HepG2 (cell line): ENCODE data around the gene SLC6A8. TPM values are rescaled to one million over a fixed set of nuclear protein-coding genes. Genes with fewer than 3 reads are reported as not detected.

Source experiments
- ARID2 ChIP-seq: sonication (generic); formaldehyde crosslinking; IDR thresholded peaks from 2 replicates; pipeline ENCODE4 v1.8.1; 2022; ENCODE audit warnings: mild to moderate bottlenecking, missing genetic modification reagents, borderline replicate concordance
- BCL6 ChIP-seq: IDR thresholded peaks from 2 replicates; pipeline ENCODE4 v1.6.1; 2016; ENCODE audit warnings: missing genetic modification reagents, missing compliant biosample characterization
- BHLHE40 ChIP-seq: IDR thresholded peaks from 2 replicates; pipeline ENCODE4 v1.6.1; 2011; ENCODE audit warnings: low read length, improper control_type of control experiment
- BRD4 ChIP-seq: sonication (generic); formaldehyde crosslinking; IDR thresholded peaks from 2 replicates; pipeline ENCODE4 v1.4.0; 2020; ENCODE audit warnings: missing genetic modification reagents
- CTCF ChIP-seq: sonication (generic); formaldehyde crosslinking; IDR thresholded peaks from 2 replicates; pipeline ENCODE4 v1.5.0; 2020; ENCODE audit warnings: mild to moderate bottlenecking, missing genetic modification reagents, moderate library complexity
- FUBP1 ChIP-seq: sonication (generic); formaldehyde crosslinking; IDR thresholded peaks from 2 replicates; pipeline ENCODE4 v1.5.1; 2020; ENCODE audit warnings: missing genetic modification reagents, mild to moderate bottlenecking, borderline replicate concordance
- GLMP ChIP-seq: sonication (generic); formaldehyde crosslinking; IDR thresholded peaks from 2 replicates; pipeline ENCODE4 v1.9.0; 2021; ENCODE audit warnings: missing genetic modification reagents, mild to moderate bottlenecking, borderline replicate concordance
- HBP1 ChIP-seq: IDR thresholded peaks from 2 replicates; pipeline ENCODE4 v1.6.1; 2016; ENCODE audit warnings: low read depth, control low read depth
- IKZF5 ChIP-seq: IDR thresholded peaks from 2 replicates; pipeline ENCODE4 v1.6.1; 2018; ENCODE audit warnings: missing genetic modification reagents, mild to moderate bottlenecking, missing compliant biosample characterization
- NFKBIZ ChIP-seq: IDR thresholded peaks from 2 replicates; pipeline ENCODE4 v1.6.1; 2018; ENCODE audit warnings: missing genetic modification reagents, missing compliant biosample characterization
- TAF15 ChIP-seq: fragments of 200-400 bp; formaldehyde crosslinking; IDR thresholded peaks from one replicate; pipeline ENCODE4 v1.6.1; 2018; ENCODE audit warnings: mild to moderate bottlenecking, low read depth, low read length; ENCODE audit not compliant: poor library complexity, severe bottlenecking
- TGIF2 ChIP-seq: IDR thresholded peaks from 2 replicates; pipeline ENCODE4 v1.6.1; 2016; ENCODE audit warnings: control low read depth, missing compliant biosample characterization
- ZBTB25 ChIP-seq: IDR thresholded peaks from 2 replicates; pipeline ENCODE4 v1.6.1; 2018; ENCODE audit warnings: missing genetic modification reagents
- ZC3H13 ChIP-seq: sonication (generic); formaldehyde crosslinking; IDR thresholded peaks from 2 replicates; pipeline ENCODE4 v1.8.1; 2023; ENCODE audit warnings: mild to moderate bottlenecking, missing genetic modification reagents, moderate library complexity
- ZNF235 ChIP-seq: sonication (generic); formaldehyde crosslinking; IDR thresholded peaks from 2 replicates; pipeline ENCODE4 v1.8.1; 2023; ENCODE audit warnings: mild to moderate bottlenecking, missing genetic modification reagents, borderline replicate concordance
- ZNF552 ChIP-seq: sonication (generic); formaldehyde crosslinking; IDR thresholded peaks from 2 replicates; pipeline ENCODE4 v1.9.0; 2022; ENCODE audit warnings: missing genetic modification reagents, mild to moderate bottlenecking, borderline replicate concordance
- ZNF652 ChIP-seq: IDR thresholded peaks from 2 replicates; pipeline ENCODE4 v1.6.1; 2016; ENCODE audit warnings: low read depth, borderline replicate concordance
- ZNF788 ChIP-seq: sonication (generic); formaldehyde crosslinking; IDR thresholded peaks from 2 replicates; pipeline ENCODE4 v1.5.0; 2020; ENCODE audit warnings: mild to moderate bottlenecking, missing genetic modification reagents, borderline replicate concordance
- ZNF792 ChIP-seq: IDR thresholded peaks from 2 replicates; pipeline ENCODE4 v1.6.1; 2016
- polyA plus RNA-seq, 8 experiments: library from polyadenylated mRNA; depleted of rRNA in 3 of 8; stranded (reverse) in 7 of 8; unstranded in 1 of 8; fragments of >200 nt; fragmentation: Illumina TruSeq in 4 of 8; extraction: Trizol in 4 of 8; gene quantifications; 2 replicates each; pipeline versions ENCODE4 v1.2.1 to v1.2.3, GENCODE V29; 2011 to 2016; ENCODE audit warnings: low read depth in 4 of 8, missing spikeins in 1 of 8, mixed read lengths in 1 of 8; ENCODE audit not compliant: insufficient read depth in 1 of 8
- total RNA-seq, 5 experiments: library from RNA; depleted of rRNA; stranded (reverse); fragments of >200 nt; fragmentation: Illumina TruSeq; extraction: Trizol; gene quantifications; 2 replicates each; pipeline ENCODE4 v1.2.3, GENCODE V29; 2016; ENCODE audit warnings: low read depth in 1 of 5

The SLC6A8 gene
- total and polyA plus RNA-seq, 2 of the 13 experiments (the other 11 are each of a cell fraction or from before 2014, with no cell fraction given), result 13.9 to 176 TPM

- TF ChIP-seq FUBP1 (CRISPR knock-in tag) (no peak), ZNF552 (no peak), HBP1 (no peak), BHLHE40 (no peak), ZNF788 (no peak), ZNF652 (CRISPR knock-in tag) (no peak), TGIF2 (CRISPR knock-in tag) (no peak), GLMP (no peak), CTCF (CRISPR knock-in tag) (0 out of 2 replicates have a peak, but pooled peaks have one; percentile 13), ARID2 (CRISPR knock-in tag) (no peak), IKZF5 (CRISPR knock-in tag) (peak; percentile 43; the same call in 1 of the 2 replicates), ZBTB25 (CRISPR knock-in tag) (peak; percentile 30; the same call in 1 of the 2 replicates), NFKBIZ (CRISPR knock-in tag) (no peak), BCL6 (no peak), TAF15 (no peak), ZNF235 (CRISPR knock-in tag) (no peak), BRD4 (CRISPR knock-in tag) (no peak), ZC3H13 (CRISPR knock-in tag) (0 out of 2 replicates have a peak, but pooled peaks have one; percentile 57), ZNF792 (CRISPR knock-in tag) (no peak)
Measured at GRCh38 chrX:153724252-153725038, 36.7 kb downstream of the SLC6A8 start, which contains the start of the genes ABCD1 and BCAP31 (continued).
